ENCODE measurements around the gene PPIF.
A peak's percentile ranks its signal among the peaks of the same experiment; 100 is the strongest.

PPIF gene

GRCh38 chr10:79374312-79375191, 27.3 kb downstream of the PPIF start:
- TF ChIP-seq EZH2phosphoT487 (IDR thresholded peaks at IDR 0.05; ENCODE audit: low read depth) (no peak), CTCF (IDR thresholded peaks at IDR 0.05; ENCODE audit: low read depth, low read length) (peak; percentile 79)
- H3K27ac ChIP-seq (ENCODE audit: low read length): no peak overlapping the region
- H3K9me3 ChIP-seq (ENCODE audit: insufficient read depth, low read length): no peaks in the 10 kb centered on the region
- H2AFZ ChIP-seq (ENCODE audit: low read depth, low read length): no peak overlapping the region
- no peaks in the 10 kb centered on the region for H3K79me2 ChIP-seq (ENCODE audit: low read length)
- no peaks in the 10 kb centered on the region for H3K4me1 ChIP-seq (ENCODE audit: low read length)
- no peaks in the 10 kb centered on the region for H3K27me3 ChIP-seq (ENCODE audit: low read depth, low read length)
- no peak overlapping the region for H3K4me3 ChIP-seq (ENCODE audit: low read length)
- no peaks in the 10 kb centered on the region for H4K20me1 ChIP-seq (ENCODE audit: insufficient read depth, low read length)
- H3K36me3 ChIP-seq (replicated peaks; ENCODE audit: low read depth, low read length): no peaks in the 10 kb centered on the region
- H3K9ac ChIP-seq (ENCODE audit: low read length): no peak overlapping the region
- H3K4me2 ChIP-seq (ENCODE audit: low read length): no peak overlapping the region

DNA sequence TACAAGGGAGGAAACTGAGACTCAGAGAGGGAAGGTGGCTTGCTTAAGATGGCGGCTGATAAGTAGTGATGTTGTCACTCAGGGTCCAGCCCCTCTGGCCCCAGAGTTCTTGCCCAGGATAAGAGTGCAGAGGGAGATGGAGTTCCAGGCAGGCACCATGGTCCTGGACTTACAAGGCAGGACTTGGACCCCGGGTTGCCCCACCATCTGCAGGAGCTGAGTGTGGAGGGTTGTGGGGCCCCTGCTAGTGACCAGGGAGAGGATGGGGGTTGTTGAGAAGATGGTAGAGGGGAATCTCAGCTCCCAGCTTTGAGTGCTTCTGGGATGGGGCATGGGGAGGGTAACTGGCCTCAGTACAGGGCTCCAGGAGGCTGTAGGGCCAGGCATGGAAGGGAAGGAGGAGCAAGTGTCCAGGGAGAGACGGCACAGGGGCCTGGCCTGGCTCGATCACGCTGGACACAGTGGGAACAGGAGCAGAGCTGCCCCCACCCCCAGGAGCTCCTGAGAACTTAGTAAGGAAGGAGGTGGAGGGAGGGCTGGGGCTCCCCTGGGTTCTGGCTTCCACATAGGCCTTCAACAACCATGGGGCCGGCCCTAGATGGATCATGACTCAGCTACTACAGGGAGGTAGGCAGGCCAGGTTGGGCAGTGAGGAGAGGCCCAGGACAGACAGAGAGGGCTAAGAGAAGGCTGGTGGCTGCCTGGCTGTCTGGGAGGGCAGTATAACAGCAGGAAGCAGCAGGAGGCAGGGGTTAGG, 28.2 kb downstream of the PPIF start:
- no peak overlapping the region for H3K4me3 ChIP-seq (ENCODE audit: low read length)
- TF ChIP-seq CTCF (IDR thresholded peaks at IDR 0.05; ENCODE audit: low read depth, low read length) (no peak), EZH2phosphoT487 (IDR thresholded peaks at IDR 0.05; ENCODE audit: low read depth) (no peak)
- H3K79me2 ChIP-seq (ENCODE audit: low read length): no peaks in the 10 kb centered on the region
- H3K4me1 ChIP-seq (ENCODE audit: low read length): no peaks in the 10 kb centered on the region
- no peak overlapping the region for H3K9ac ChIP-seq (ENCODE audit: low read length)
- H2AFZ ChIP-seq (ENCODE audit: low read depth, low read length): no peak overlapping the region
- no peak overlapping the region for H3K4me2 ChIP-seq (ENCODE audit: low read length)
- no peak overlapping the region for H3K27ac ChIP-seq (ENCODE audit: low read length)
- H3K36me3 ChIP-seq (replicated peaks; ENCODE audit: low read depth, low read length): no peaks in the 10 kb centered on the region
- H3K9me3 ChIP-seq (ENCODE audit: insufficient read depth, low read length): no peaks in the 10 kb centered on the region
- no peaks in the 10 kb centered on the region for H4K20me1 ChIP-seq (ENCODE audit: insufficient read depth, low read length)
- H3K27me3 ChIP-seq (ENCODE audit: low read depth, low read length): no peaks in the 10 kb centered on the region

GRCh38 chr10:79376078-79376628, 28.9 kb downstream of the PPIF start:
- no peak overlapping the region for H3K4me3 ChIP-seq (ENCODE audit: low read length)
- H3K27ac ChIP-seq (ENCODE audit: low read length): no peak overlapping the region
- no peaks in the 10 kb centered on the region for H3K36me3 ChIP-seq (replicated peaks; ENCODE audit: low read depth, low read length)
- no peaks in the 10 kb centered on the region for H3K9me3 ChIP-seq (ENCODE audit: insufficient read depth, low read length)
- no peak overlapping the region for H2AFZ ChIP-seq (ENCODE audit: low read depth, low read length)
- TF ChIP-seq CTCF (IDR thresholded peaks at IDR 0.05; ENCODE audit: low read depth, low read length) (no peak), EZH2phosphoT487 (IDR thresholded peaks at IDR 0.05; ENCODE audit: low read depth) (no peak)
- H3K79me2 ChIP-seq (ENCODE audit: low read length): no peaks in the 10 kb centered on the region
- H3K4me1 ChIP-seq (ENCODE audit: low read length): no peaks in the 10 kb centered on the region
- no peak overlapping the region for H3K9ac ChIP-seq (ENCODE audit: low read length)
- no peaks in the 10 kb centered on the region for H4K20me1 ChIP-seq (ENCODE audit: insufficient read depth, low read length)
- no peaks in the 10 kb centered on the region for H3K27me3 ChIP-seq (ENCODE audit: low read depth, low read length)
- no peak overlapping the region for H3K4me2 ChIP-seq (ENCODE audit: low read length)

Data from OCI-LY3 (cell line).